HL-60 (cell line): ENCODE results near the gene TOB1.
"Not testable (repeated sequence)": the region's sequence is repeated elsewhere in the genome, so short reads cannot be mapped to it uniquely, and the experiment has no call there.

Source experiments
- DNase-seq, 2 experiments: peaks; one replicate each; pipeline ENCODE4 v3.0.0-alpha.2; 2010 to 2020; ENCODE audit warnings: low read depth in 1 of 2, low spot score in 1 of 2
- H3K27ac ChIP-seq: fragments of 250-450 bp; sonication (Bioruptor Pico); replicated peaks from 2 replicates; pipeline ENCODE4 v1.5.1; 2020; ENCODE audit warnings: mild to moderate bottlenecking, moderate library complexity
- H3K27me3 ChIP-seq: fragments of 250-450 bp; sonication (Bioruptor Pico); 2 replicates; pipeline ENCODE4 v1.5.1; 2021; ENCODE audit warnings: mild to moderate bottlenecking, moderate library complexity; ENCODE audit not compliant: insufficient read depth, poor library complexity, severe bottlenecking
- H3K4me3 ChIP-seq: replicated peaks from 2 replicates; pipeline ENCODE4 v1.5.1; 2011; ENCODE audit warnings: mild to moderate bottlenecking, control low read depth, low read length; ENCODE audit not compliant: insufficient read depth
- CTCF ChIP-seq: IDR thresholded peaks from one replicate; pipeline ENCODE4 v1.5.1; 2011; ENCODE audit warnings: low read length, control low read depth, inconsistent platforms; ENCODE audit not compliant: insufficient read depth
- GABPA ChIP-seq: IDR thresholded peaks from 2 replicates; pipeline ENCODE4 v1.6.1; 2012; ENCODE audit warnings: low read depth
- POLR2AphosphoS5 ChIP-seq: IDR thresholded peaks from 2 replicates; pipeline ENCODE4 v1.6.1; 2012; ENCODE audit warnings: low read depth
- REST ChIP-seq: IDR thresholded peaks from 2 replicates; pipeline ENCODE4 v1.6.1; 2012; ENCODE audit warnings: low read depth; ENCODE audit not compliant: insufficient replicate concordance
- SPI1 ChIP-seq: IDR thresholded peaks from 2 replicates; pipeline ENCODE4 v1.6.1; 2012; ENCODE audit warnings: low read depth, mild to moderate bottlenecking, borderline replicate concordance

TOB1 gene

GRCh38 chr17:50861822-50862528 is 4.2 kb downstream of the TOB1 start:
- Histone ChIP-seq H3K4me3 (no peak overlapping the region), H3K27ac (no peak overlapping the region), H3K27me3 (no peaks in the 10 kb centered on the region)
- no peak for DNase-seq
- TF ChIP-seq POLR2AphosphoS5 (no peak), SPI1 (no peak), REST (no peak), GABPA (no peak), CTCF (no peak)

- H3K27ac ChIP-seq: no peak overlapping the region
- TF ChIP-seq REST: no peak
- no peak for TF ChIP-seq SPI1
- H3K27me3 ChIP-seq: no peaks in the 10 kb centered on the region
- no peak for DNase-seq
- no peak overlapping the region for H3K4me3 ChIP-seq
Observed at GRCh38 chr17:50861334-50861676, 4.8 kb downstream of the TOB1 start.

GRCh38 chr17:50859727-50860126 is 6.4 kb downstream of the TOB1 start:
- not testable (repeated sequence) for H3K27me3 ChIP-seq, H3K4me3 ChIP-seq, H3K27ac ChIP-seq, DNase-seq

GRCh38 chr17:50858486-50859225 is 7.5 kb downstream of the TOB1 start:
- H3K4me3 ChIP-seq: no peak overlapping the region
- peaks cover 2% of the 10 kb centered on the region for H3K27me3 ChIP-seq
- DNase-seq: no peak
- TF ChIP-seq CTCF: no peak
- TF ChIP-seq GABPA: no peak
- TF ChIP-seq REST: no peak
- TF ChIP-seq POLR2AphosphoS5: no peak
- TF ChIP-seq SPI1: no peak
- no peak overlapping the region for H3K27ac ChIP-seq
